ENCODE data around the gene LAMA4.

Gene LAMA4

DNA sequence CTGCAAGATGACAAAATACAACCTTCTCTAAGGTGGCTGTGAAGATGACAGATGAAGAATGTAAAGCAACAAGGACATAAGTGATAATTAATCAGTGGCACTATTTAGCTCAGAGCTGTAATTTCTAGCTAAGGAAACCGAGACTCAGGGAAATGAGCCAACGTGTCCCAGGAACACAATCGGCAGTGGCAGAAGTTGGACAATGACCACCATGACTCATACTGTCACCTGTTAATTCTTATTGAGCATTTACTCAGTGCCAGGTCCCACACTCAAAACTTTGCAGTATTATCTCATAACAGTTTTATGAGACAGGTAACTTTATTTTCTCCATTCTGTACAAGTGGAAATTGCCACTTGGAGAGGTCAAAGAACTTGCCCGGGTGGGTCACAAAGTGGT lies 55.8 kb downstream of the LAMA4 start:
- Mint-ChIP-seq H3K9me3 (no peaks in the 10 kb centered on the region), H3K27ac (no peak overlapping the region), H3K4me3 (no peak overlapping the region), H3K27me3 (peaks cover 15% of the 10 kb centered on the region), H3K4me1 (no peaks in the 10 kb centered on the region), H3K36me3 (peaks cover 2% of the 10 kb centered on the region)

DNA sequence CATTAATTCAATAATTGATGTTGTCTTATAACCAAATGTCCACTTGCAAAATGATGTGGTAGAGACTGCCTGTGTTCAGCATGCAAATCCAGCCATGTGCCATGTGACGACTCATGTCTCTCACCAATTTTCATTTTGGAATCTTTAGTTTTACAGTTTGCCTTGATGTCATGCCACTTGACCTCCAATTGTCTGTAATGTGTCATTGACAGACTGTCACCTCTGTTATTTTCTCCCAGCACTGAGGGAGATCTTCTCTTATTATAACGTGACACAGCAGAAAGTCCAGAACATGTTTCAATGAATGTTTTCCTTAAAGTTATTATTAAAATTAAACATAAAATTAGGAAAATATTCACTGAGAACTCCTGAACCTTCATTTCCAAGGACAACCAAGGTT lies 56.7 kb downstream of the LAMA4 start:
- no peak overlapping the region for H3K27ac Mint-ChIP-seq
- no peaks in the 10 kb centered on the region for H3K9me3 Mint-ChIP-seq

DNA sequence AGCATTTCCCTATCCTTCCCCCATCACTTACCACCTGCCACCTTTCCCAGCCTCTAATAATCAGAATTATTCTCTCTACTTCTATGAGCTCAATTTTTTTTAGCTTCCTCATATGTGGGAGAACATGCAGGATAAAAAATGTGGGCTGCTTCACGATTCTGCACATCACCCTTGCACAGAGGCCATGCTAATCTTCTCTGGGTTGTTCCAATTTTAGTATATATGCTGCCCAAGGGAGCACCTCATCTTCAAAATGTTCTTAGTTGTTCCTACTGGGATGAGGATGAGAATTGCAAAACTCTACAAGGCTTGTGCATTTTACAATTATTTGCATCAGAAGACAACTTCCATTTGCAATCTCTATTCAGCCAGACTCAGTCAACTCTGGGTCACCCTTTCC lies 58.1 kb downstream of the LAMA4 start:
- peaks cover 13% of the 10 kb centered on the region for H3K27me3 Mint-ChIP-seq
- H3K27ac Mint-ChIP-seq: no peak overlapping the region
- H3K36me3 Mint-ChIP-seq: peaks cover 2% of the 10 kb centered on the region
- no peak overlapping the region for H3K4me3 Mint-ChIP-seq
- no peaks in the 10 kb centered on the region for H3K9me3 Mint-ChIP-seq
- H3K4me1 Mint-ChIP-seq: no peaks in the 10 kb centered on the region

More for the DNA sequence above, 56.7 kb downstream of the LAMA4 start:
- Mint-ChIP-seq H3K4me3 (no peak overlapping the region), H3K36me3 (peaks cover 2% of the 10 kb centered on the region), H3K4me1 (no peaks in the 10 kb centered on the region), H3K27me3 (peaks cover 13% of the 10 kb centered on the region)

DNA sequence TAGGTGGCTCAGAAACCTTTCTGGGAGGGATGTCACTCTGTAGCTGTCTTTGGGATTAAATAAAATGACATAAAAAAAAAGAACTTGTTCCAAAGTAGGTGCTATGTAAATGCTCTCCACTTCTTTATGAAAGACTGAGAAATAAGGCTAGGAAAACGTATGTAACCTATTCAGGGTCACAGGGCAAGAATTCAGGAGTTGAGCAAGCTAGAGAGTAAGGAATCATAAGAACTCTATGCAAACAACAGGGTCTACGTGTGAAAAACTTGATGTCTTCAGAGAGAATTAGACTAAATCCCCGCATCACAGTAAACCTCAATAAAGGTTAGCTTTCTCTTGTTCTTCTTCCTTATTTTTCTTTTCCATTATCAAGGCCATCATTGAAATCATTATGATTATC lies 59.2 kb downstream of the LAMA4 start:
- Mint-ChIP-seq H3K27ac (no peak overlapping the region), H3K4me3 (no peak overlapping the region), H3K9me3 (no peaks in the 10 kb centered on the region), H3K4me1 (no peaks in the 10 kb centered on the region), H3K36me3 (peaks cover 2% of the 10 kb centered on the region), H3K27me3 (peaks cover 14% of the 10 kb centered on the region)

DNA sequence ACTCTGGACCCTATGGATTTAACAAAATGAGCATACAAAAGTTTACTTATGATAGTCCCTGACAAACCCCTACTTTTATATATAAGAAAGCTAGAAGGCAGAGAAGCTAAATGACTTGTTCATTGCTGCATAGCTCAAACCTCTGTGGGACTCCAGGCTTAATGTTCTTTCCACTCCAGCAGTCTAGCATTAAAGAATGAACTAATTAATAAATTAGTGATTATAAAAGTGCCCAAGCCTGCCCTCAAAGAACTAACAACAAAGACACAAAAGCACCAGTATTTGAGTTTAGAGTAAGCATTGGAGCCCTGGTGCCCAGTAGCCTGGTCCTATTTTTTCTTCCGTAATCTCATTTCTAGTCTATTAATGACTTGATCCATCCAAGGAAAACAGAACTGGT lies 59.9 kb downstream of the LAMA4 start:
- Mint-ChIP-seq H3K27me3 (peaks cover 14% of the 10 kb centered on the region), H3K36me3 (no peaks in the 10 kb centered on the region), H3K4me1 (no peaks in the 10 kb centered on the region), H3K27ac (no peak overlapping the region), H3K4me3 (no peak overlapping the region), H3K9me3 (no peaks in the 10 kb centered on the region)

DNA sequence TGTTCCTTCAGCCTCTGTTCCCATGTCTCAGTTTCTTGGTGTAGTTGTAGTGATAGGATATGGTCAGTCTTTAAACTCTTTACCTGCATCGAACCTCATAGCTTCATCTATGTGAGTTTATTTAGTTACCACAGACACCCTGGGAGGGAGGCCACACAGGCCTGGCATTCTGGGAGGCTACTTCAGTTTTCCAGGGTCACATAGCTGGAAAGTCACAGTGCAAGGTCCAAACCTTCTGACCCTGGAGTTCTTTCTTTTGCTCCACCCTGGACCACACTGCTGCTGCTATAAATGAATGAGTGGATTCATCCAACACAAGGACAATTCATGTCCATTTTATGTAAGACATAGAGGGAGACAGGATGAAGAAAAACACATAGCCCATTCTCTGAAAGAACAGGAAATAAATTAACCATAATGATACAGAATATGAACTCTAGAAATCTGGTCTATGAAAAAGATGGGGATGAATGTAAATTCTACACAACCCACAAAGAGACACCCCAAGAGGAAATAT lies 60.8 kb downstream of the LAMA4 start:
- Mint-ChIP-seq H3K4me1 (no peaks in the 10 kb centered on the region), H3K4me3 (no peak overlapping the region), H3K36me3 (no peaks in the 10 kb centered on the region), H3K9me3 (no peaks in the 10 kb centered on the region), H3K27me3 (peaks cover 12% of the 10 kb centered on the region), H3K27ac (no peak overlapping the region)

DNA sequence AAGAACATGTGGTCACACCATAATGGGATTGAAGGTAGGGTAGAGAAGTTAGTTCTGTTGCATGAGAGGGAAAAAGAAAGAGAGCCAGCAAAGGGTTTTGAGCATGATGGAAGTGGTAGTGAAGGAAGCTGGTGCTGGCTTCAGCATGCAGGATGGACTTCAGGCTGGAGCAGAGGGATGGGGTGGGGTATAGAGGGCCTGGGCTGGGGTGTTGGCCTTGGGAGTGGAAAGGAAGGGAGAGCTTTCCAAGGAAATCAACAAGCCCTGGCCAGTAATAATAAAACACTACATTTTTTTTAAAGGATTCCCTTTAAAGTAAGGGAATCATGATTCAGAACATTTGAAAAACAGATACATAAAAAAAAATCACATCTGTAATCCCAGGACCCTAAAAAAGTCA lies 61.2 kb downstream of the LAMA4 start:
- H3K36me3 Mint-ChIP-seq: no peaks in the 10 kb centered on the region

DNA sequence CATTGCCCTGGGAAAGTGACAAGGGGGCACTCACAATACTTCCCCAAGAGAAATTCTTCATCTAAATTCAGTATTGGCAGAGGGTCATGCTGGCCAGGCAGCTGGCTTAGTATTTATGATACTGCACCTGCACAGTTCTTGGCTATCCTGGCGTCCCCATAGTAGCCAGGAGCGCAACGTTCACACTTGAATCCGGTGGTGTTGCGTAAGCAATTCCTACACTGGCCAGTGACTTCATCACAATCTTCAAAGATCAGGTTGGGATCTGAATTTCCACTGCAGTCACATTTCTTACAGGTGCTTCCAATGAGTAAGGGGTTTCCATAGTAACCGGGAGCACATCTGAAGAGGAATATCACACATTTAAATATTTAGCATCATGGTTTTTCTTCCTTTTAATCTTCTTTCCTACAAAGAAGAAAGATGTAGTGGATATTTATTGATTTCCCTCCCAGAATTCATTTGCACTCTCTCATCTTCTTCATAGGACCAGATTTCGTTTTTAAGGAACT lies 62.8 kb downstream of the LAMA4 start:
- Mint-ChIP-seq H3K36me3 (no peaks in the 10 kb centered on the region), H3K4me1 (peaks cover 4% of the 10 kb centered on the region), H3K27ac (no peak overlapping the region), H3K4me3 (no peak overlapping the region), H3K9me3 (no peaks in the 10 kb centered on the region), H3K27me3 (peaks cover 10% of the 10 kb centered on the region)

More for the DNA sequence above, 61.2 kb downstream of the LAMA4 start:
- H3K4me3 Mint-ChIP-seq: no peak overlapping the region
- peaks cover 8% of the 10 kb centered on the region for H3K27me3 Mint-ChIP-seq
- H3K4me1 Mint-ChIP-seq: no peaks in the 10 kb centered on the region
- H3K9me3 Mint-ChIP-seq: no peaks in the 10 kb centered on the region
- no peak overlapping the region for H3K27ac Mint-ChIP-seq

DNA sequence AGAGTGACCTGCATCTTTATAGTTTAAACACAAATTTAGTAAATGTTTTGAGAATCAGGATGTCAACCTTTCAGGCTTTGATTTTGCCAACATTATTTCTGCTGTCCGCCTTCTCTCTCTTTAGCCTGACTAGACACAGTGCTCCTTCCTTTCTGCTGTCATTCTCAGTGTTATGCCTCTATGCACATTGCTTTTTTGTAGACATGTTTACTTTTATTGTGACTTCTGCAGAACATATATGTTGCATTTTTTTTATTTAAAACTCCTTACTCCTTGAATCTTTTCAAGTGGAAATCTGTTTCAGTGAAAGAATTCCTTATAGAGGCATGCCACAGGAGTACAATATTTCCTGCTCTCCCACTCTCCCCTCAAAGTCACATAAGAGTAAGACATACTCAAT lies 64.2 kb downstream of the LAMA4 start:
- peaks cover 10% of the 10 kb centered on the region for H3K27me3 Mint-ChIP-seq
- H3K9me3 Mint-ChIP-seq: no peaks in the 10 kb centered on the region
- H3K4me1 Mint-ChIP-seq: peaks cover 4% of the 10 kb centered on the region
- no peaks in the 10 kb centered on the region for H3K36me3 Mint-ChIP-seq
- no peak overlapping the region for H3K4me3 Mint-ChIP-seq
- no peak overlapping the region for H3K27ac Mint-ChIP-seq

DNA sequence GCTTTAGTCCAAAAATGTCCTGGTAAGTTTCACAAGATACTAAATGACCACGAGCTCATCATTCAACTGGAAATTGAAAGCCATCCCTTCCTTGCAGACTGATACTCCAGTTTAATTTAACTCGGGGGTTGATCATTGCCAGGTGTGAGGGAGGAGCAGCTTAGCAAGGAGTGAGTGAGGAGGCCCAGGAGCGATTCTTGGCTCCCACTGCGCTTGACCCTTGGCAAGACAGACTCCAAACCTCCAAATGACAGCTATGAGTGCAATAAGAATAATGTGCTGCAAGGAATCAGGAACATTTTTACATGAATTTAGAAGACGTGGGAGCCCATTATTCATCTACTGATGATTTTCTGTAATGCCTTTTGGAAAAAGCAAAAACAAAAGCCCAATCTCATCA lies 64.9 kb downstream of the LAMA4 start:
- Mint-ChIP-seq H3K4me1 (peaks cover 4% of the 10 kb centered on the region), H3K36me3 (no peaks in the 10 kb centered on the region), H3K9me3 (no peaks in the 10 kb centered on the region), H3K4me3 (no peak overlapping the region), H3K27me3 (peaks cover 10% of the 10 kb centered on the region), H3K27ac (no peak overlapping the region)

DNA sequence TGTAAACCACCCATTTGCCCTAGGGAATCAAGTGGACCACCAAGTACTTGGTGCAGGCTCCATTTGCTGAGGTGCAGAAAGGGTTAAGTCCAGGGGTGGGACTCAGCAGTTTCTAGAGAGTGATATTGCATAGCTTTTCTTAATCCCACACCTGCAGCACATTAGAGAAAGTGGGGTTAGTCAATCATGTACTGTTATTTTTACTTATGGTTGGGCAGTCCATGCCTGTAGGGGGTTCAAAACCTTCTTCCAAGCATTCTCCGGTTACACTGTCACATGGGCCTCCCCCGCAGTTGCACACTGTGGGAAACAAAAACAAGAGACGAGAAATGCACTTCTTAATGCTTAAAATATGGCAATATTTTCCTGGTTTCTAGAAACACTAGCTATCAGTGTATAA lies 65.5 kb downstream of the LAMA4 start:
- Mint-ChIP-seq H3K36me3 (no peaks in the 10 kb centered on the region), H3K9me3 (no peaks in the 10 kb centered on the region), H3K4me1 (peaks cover 4% of the 10 kb centered on the region), H3K4me3 (no peak overlapping the region), H3K27ac (no peak overlapping the region), H3K27me3 (peaks cover 13% of the 10 kb centered on the region)

DNA sequence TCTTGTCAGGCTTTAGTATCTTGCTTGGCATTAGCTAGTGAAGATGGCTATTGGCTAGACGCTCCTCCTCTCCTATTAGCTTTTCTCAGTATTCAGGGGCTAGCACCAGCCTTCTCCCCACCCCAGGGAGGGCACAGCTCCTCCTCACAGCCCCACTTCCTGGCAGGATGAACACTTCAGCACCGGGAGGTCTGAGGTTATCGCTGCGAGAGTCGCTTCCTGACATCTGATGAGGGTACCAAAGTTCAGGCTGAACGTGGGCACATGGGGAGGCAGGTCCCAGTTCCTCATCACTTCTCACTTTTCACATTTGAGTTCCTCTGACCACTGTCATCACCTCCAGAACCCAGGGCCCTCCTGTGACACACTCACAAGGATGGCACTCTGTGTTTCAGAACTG lies 66.6 kb downstream of the LAMA4 start:
- H3K36me3 Mint-ChIP-seq: no peaks in the 10 kb centered on the region

DNA sequence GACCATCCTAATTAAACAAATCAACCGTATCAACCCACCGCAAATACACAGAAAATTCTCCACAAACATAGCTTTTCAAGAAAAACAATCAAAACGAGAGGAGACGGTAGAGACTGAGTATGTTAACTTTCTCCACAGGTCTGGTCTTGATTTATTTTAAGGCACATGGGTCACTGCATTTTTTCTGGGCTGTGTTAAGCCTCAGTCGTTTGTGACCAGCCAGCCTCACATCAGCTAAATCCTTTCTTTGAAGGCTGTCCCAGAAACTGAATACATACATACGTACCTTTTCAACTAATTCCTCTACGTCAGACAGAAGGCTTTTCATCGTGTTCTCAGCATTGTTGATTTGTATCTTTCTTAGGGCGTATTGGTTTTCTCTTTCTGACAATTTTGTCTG lies 69.4 kb downstream of the LAMA4 start:
- Mint-ChIP-seq H3K9me3 (no peaks in the 10 kb centered on the region), H3K4me3 (no peak overlapping the region), H3K27me3 (peaks cover 8% of the 10 kb centered on the region), H3K27ac (no peak overlapping the region), H3K4me1 (peaks cover 4% of the 10 kb centered on the region), H3K36me3 (no peaks in the 10 kb centered on the region)

More for the DNA sequence above, 66.6 kb downstream of the LAMA4 start:
- Mint-ChIP-seq H3K4me3 (no peak overlapping the region), H3K4me1 (peaks cover 4% of the 10 kb centered on the region), H3K27ac (no peak overlapping the region), H3K27me3 (peaks cover 13% of the 10 kb centered on the region), H3K9me3 (no peaks in the 10 kb centered on the region)

DNA sequence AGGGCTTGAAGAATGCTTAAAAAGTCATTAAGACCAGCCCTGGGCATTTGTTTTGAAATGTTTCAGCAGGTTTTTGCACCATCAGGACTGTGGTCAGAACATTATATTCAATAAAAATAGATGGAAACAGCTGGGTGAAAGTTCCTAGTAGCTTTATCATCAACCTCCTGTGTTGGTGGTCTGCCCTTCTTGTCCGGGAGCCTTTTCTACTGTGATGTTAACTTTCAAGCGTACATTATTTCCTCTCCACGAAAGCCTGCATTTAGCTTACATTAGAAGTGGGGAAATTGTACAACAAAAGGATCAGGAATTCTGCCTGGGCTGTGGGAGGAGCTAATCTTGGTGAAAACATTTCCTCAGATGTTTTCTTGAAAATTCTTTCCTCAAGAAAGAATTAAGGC lies 71.1 kb downstream of the LAMA4 start:
- Mint-ChIP-seq H3K27ac (no peak overlapping the region), H3K9me3 (no peaks in the 10 kb centered on the region), H3K4me1 (peaks cover 4% of the 10 kb centered on the region), H3K4me3 (no peak overlapping the region), H3K27me3 (peaks cover 10% of the 10 kb centered on the region), H3K36me3 (no peaks in the 10 kb centered on the region)

DNA sequence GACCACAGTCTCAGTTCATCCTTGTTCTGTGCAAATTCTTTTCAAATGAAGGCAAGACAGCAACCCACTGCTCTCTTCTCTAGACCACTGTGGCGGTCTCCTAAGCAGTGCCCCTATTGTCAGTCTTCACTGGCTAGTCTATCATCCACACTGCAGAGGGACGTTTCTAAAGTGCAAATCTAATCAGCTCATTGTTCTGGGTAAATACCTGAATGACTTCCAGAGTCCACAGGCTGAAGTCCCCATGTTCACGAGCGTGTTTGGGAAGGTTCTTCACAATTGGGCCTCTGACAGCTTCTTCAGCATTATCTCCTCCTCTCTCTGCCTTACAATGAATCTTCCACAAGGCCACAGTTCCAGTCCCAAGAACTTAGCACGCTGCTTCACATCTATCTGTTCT lies 73.2 kb downstream of the LAMA4 start:
- Mint-ChIP-seq H3K36me3 (no peaks in the 10 kb centered on the region), H3K4me3 (no peak overlapping the region), H3K4me1 (no peaks in the 10 kb centered on the region), H3K27ac (no peak overlapping the region), H3K27me3 (peaks cover 8% of the 10 kb centered on the region), H3K9me3 (no peaks in the 10 kb centered on the region)

DNA sequence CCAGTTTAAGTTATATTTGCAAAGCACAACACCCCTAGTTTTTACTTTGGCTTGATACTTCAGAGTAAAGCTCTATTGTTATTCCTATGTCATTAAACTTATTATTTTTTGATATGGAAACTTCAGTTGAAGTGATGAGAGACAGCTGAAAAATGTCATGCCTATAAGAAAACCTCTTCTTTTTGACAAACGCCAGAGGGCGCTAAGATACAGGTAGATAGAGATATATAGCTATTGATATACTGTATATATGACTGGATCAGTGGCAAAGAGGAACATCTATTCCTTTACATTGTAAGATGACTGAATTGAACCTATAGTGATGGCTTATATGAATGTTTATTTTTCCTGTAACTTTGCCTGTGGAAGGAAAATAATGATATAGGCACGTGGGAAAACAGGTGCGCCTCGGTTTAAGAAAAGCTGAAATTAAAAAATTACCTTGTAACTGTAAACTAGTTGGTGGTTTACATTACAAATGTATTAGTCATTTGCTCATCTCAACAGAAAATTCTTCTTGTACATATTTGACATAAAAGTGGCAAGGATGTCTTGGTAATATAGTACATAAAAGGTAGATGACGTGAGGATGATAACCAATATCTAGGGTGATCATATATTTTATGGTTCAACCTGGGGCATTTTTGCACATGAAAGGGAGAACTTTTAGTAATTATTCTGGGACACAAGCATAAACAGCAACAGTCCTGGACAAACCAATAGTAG lies 74.1 kb downstream of the LAMA4 start:
- no peak overlapping the region for H3K27ac Mint-ChIP-seq

DNA sequence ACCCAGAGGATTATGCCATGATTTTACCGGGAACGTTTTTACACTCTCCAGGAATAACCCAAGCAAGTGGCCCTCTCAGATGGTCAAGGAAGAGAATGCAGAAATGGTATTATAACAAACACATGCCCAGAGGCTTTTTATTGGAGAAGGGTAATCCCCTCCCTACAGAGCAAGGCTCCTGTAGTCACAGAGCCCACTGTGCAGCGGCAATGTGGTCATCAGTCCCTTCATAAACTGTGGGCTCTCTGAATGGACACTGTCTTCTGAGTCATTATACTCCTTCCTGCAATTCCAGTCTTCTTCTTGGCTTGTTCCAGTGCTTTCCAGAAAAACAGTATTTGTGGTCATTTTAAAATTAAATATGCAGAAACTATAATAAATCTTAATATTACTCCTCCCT lies 74.7 kb downstream of the LAMA4 start:
- Mint-ChIP-seq H3K27me3 (peaks cover 10% of the 10 kb centered on the region), H3K36me3 (no peaks in the 10 kb centered on the region), H3K4me3 (no peak overlapping the region), H3K4me1 (no peaks in the 10 kb centered on the region), H3K27ac (no peak overlapping the region), H3K9me3 (no peaks in the 10 kb centered on the region)

More for the DNA sequence above, 74.1 kb downstream of the LAMA4 start:
- H3K4me1 Mint-ChIP-seq: no peaks in the 10 kb centered on the region
- no peak overlapping the region for H3K4me3 Mint-ChIP-seq
- peaks cover 10% of the 10 kb centered on the region for H3K27me3 Mint-ChIP-seq
- no peaks in the 10 kb centered on the region for H3K36me3 Mint-ChIP-seq
- no peaks in the 10 kb centered on the region for H3K9me3 Mint-ChIP-seq

Measured in activated naive CD4-positive, alpha-beta T cell treated with anti-CD3 and anti-CD28 coated beads, Interleukin-2, amount 50 U/mL, for 24 hours (primary cell).